Natural killer cell (primary cell): ENCODE measurements around the gene BAHCC1. TPM values are rescaled to one million over a fixed set of nuclear protein-coding genes. Genes with fewer than 3 reads are reported as not detected.

Experiments used
- ATAC-seq, 3 donors: fragments of 150-1000 bp in 2 of 3; fragments of 200-7000 bp in 1 of 3; cut with Tn5 transposase; 1 replicate in 1 of 3; 2 replicates in 2 of 3; pipeline ENCODE4 v1.10.0; 2021; ENCODE audit warnings: mild to moderate bottlenecking in 2 of 3, moderate library complexity in 2 of 3
- DNase-seq, 2 donors: peaks; one replicate each; pipeline versions ENCODE4 v3.0.0 to v3.0.0-alpha.2; 2013 to 2021; ENCODE audit warnings: mixed read lengths in 1 of 2
- H3K27ac ChIP-seq: one replicate; pipeline ENCODE4 v1.5.1; 2013; ENCODE audit warnings: mild to moderate bottlenecking, low read length
- H3K27me3 ChIP-seq: one replicate; pipeline ENCODE4 v1.6.1; 2013; ENCODE audit warnings: low read length; ENCODE audit not compliant: control insufficient read depth, insufficient read depth
- H3K36me3 ChIP-seq: one replicate; pipeline ENCODE4 v1.6.1; 2013; ENCODE audit warnings: low read length; ENCODE audit not compliant: control insufficient read depth, insufficient read depth
- H3K4me1 ChIP-seq: one replicate; pipeline ENCODE4 v1.6.1; 2013; ENCODE audit warnings: low read length; ENCODE audit not compliant: control insufficient read depth, insufficient read depth
- H3K4me3 ChIP-seq: one replicate; pipeline ENCODE4 v1.5.1; 2013; ENCODE audit warnings: low read length
- H3K9me3 ChIP-seq: one replicate; pipeline ENCODE4 v1.6.1; 2013; ENCODE audit warnings: low read length; ENCODE audit not compliant: control insufficient read depth, insufficient read depth
- H3K27ac Mint-ChIP-seq, 2 donors: one replicate each; pipeline ENCODE4 v1.8.0; 2022; ENCODE audit warnings: mild to moderate bottlenecking in 2 of 2, mixed read lengths in 2 of 2, moderate library complexity in 1 of 2
- H3K27me3 Mint-ChIP-seq, 2 donors: one replicate each; pipeline ENCODE4 v1.8.0; 2022; ENCODE audit warnings: low read depth in 2 of 2, mixed read lengths in 2 of 2
- H3K36me3 Mint-ChIP-seq: one replicate; pipeline ENCODE4 v1.8.0; 2022; ENCODE audit warnings: mixed read lengths
- H3K4me1 Mint-ChIP-seq, 2 donors: one replicate each; pipeline ENCODE4 v1.8.0; 2022; ENCODE audit warnings: mixed read lengths in 2 of 2
- H3K4me3 Mint-ChIP-seq: one replicate; pipeline ENCODE4 v1.8.0; 2022; ENCODE audit warnings: mild to moderate bottlenecking, moderate library complexity, mixed read lengths
- H3K9me3 Mint-ChIP-seq, 2 donors: one replicate each; pipeline ENCODE4 v1.8.0; 2022; ENCODE audit warnings: mixed read lengths in 2 of 2
- CTCF ChIP-seq: fragments of 200-600 bp; IDR thresholded peaks from one replicate; pipeline ENCODE4 v1.8.0; 2022; ENCODE audit warnings: antibody characterized with exemption
- WGBS: methylation state at CpG from one replicate; pipeline ENCODE4 v1.1.7; 2013; ENCODE audit warnings: missing lambda C conversion rate; ENCODE audit not compliant: insufficient coverage; 5-methylcytosine and 5-hydroxymethylcytosine counted together
- intact Hi-C: fragments of 100-400 bp; cut with micrococcal nuclease; formaldehyde crosslinking; loops from one replicate; pipeline ENCODE4 v1.14.2; 2022
- total RNA-seq, 4 donors: library from RNA; stranded (reverse); fragments of 120-200 nt in 1 of 4; gene quantifications; one replicate each; pipeline versions ENCODE4 v1.2.3 to v1.2.4, GENCODE V29; 2013 to 2022

Gene BAHCC1
- total RNA-seq, 3 donors from 2014 or later (not counting 1 experiment from before 2014, with no cell fraction given): 2.9 to 17.3 (median 5.7) TPM

- Mint-ChIP-seq H3K4me1 (peaks cover 41 to 52% of the 10 kb centered on the region in 2 donors), H3K9me3 (no peaks in the 10 kb centered on the region), H3K27me3 (no peaks in the 10 kb centered on the region), H3K4me3 (peak overlapping the region; percentile 100), H3K36me3 (peaks cover 28% of the 10 kb centered on the region), H3K27ac (peak overlapping the region; percentile 95 to 98)
- TF ChIP-seq CTCF: no peak
- 79% methylated on average over 9 of the region's 10 CpGs for WGBS
- DNase-seq (peak in 1 of 2 donors; percentile 22), ATAC-seq (no peak)
- H3K27me3 ChIP-seq: no peaks in the 10 kb centered on the region
- peaks cover 38% of the 10 kb centered on the region for H3K36me3 ChIP-seq
- H3K9me3 ChIP-seq: no peaks in the 10 kb centered on the region
- intact Hi-C loops: no loop called here
- peaks cover 42% of the 10 kb centered on the region for H3K4me1 ChIP-seq
- no peak overlapping the region for H3K4me3 ChIP-seq
- H3K27ac ChIP-seq: peak overlapping the region; percentile 45
Observed at GRCh38 chr17:81508639-81509206, 113.5 kb downstream of the BAHCC1 start.

GRCh38 chr17:81509207-81509971 is 114.1 kb downstream of the BAHCC1 start:
- Mint-ChIP-seq H3K27ac (peak overlapping the region; percentile 95 to 98), H3K4me3 (peak overlapping the region; percentile 100), H3K4me1 (peaks cover 42 to 52% of the 10 kb centered on the region in 2 donors), H3K36me3 (peaks cover 28% of the 10 kb centered on the region), H3K27me3 (no peaks in the 10 kb centered on the region), H3K9me3 (no peaks in the 10 kb centered on the region)
- Histone ChIP-seq H3K4me1 (peaks cover 48% of the 10 kb centered on the region), H3K9me3 (no peaks in the 10 kb centered on the region), H3K4me3 (peak overlapping the region; percentile 74), H3K27ac (peak overlapping the region; percentile 45), H3K36me3 (peaks cover 38% of the 10 kb centered on the region), H3K27me3 (no peaks in the 10 kb centered on the region)
- intact Hi-C loops: no loop called here
- TF ChIP-seq CTCF: no peak
- DNase-seq (peak in 1 of 2 donors; percentile 71), ATAC-seq (no peak)
- 18% methylated on average over 12 of the region's 12 CpGs for WGBS

- Histone ChIP-seq H3K36me3 (peaks cover 38% of the 10 kb centered on the region), H3K27me3 (no peaks in the 10 kb centered on the region), H3K9me3 (no peaks in the 10 kb centered on the region), H3K4me3 (peak overlapping the region; percentile 74), H3K4me1 (peaks cover 50% of the 10 kb centered on the region), H3K27ac (peak overlapping the region; percentile 45)
- H3K4me1 Mint-ChIP-seq: peaks cover 44 to 54% of the 10 kb centered on the region in 2 donors
- ATAC-seq (peak in 2 of 3 donors; percentile 3 to 23), DNase-seq (peak; percentile 38 to 62)
- no peaks in the 10 kb centered on the region for H3K9me3 Mint-ChIP-seq
- intact Hi-C loops: loop anchor here (5.0 to 10.0 kb wide), 2 partner anchors 95 to 1703 kb away; no protein-coding TSS in a partner anchor
- no peaks in the 10 kb centered on the region for H3K27me3 Mint-ChIP-seq
- WGBS: 3% methylated on average over 22 of the region's 22 CpGs
- TF ChIP-seq CTCF: no peak
- peak overlapping the region; percentile 95 to 98 for H3K27ac Mint-ChIP-seq
- peak overlapping the region; percentile 100 for H3K4me3 Mint-ChIP-seq
- H3K36me3 Mint-ChIP-seq: peaks cover 28% of the 10 kb centered on the region
Observed at GRCh38 chr17:81509972-81510784, 114.9 kb downstream of the BAHCC1 start.
